HG02938 (cell line): ENCODE measurements around the gene RIN3.

Source experiments
- ATAC-seq: cut with Tn5 transposase; IDR thresholded peaks from one replicate; pipeline ENCODE4 v1.9.1; 2021; ENCODE audit warnings: mild to moderate bottlenecking, moderate library complexity; ENCODE audit not compliant: unreplicated experiment

The RIN3 gene

DNA sequence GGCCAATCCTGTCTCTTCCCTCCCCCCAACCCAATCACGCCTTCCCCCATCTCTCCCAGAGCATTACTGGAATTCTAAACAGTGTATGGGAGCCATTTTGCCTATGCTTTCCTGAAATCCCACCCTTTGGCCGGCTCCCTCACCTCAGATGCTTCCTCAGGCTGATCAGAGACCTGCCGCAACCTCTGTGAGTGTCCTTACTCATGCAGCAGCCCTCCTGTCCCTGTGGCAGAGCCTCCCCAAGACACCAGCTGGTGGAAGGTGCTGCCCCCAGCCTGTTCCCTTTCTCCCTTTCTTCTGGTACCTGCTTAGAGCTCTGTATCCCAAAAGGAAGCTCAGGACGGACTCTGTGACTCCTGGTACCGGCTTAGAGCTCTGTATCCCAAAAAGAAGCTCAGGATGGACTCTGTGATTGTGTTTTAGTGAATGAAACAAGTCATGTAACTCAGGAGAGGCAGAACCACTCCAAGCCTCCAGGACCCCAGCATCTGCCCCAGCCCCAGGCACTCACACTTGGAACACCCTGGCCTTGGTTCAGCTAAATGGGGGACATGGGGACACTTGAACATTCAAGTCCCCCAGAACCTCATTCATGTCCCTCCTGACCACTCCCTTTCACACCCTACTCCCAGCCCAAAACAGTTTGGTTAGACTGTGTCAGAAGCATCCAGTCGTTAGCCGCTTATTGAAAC, 29.3 kb upstream of the RIN3 start:
- ATAC-seq, result no peak

DNA sequence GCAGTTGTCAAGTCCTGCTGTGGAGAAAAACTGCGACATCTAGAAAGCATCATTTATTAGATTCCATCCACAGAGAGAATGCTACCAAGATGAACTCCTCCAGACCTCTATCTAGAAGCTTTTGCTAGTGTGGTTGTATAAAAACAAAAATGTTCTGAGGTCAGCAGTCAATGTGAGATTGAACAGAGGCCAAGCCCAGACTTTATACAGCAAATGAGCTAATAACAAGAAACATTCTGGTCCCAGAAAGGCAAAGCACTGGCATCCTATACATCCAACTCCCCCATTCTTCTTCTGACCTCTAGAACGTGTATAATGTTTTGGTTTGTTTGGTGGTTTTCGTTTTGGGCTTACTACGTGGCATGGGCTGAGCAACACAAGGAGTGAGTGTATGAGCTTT, 26.7 kb upstream of the RIN3 start:
- no peak for ATAC-seq

DNA sequence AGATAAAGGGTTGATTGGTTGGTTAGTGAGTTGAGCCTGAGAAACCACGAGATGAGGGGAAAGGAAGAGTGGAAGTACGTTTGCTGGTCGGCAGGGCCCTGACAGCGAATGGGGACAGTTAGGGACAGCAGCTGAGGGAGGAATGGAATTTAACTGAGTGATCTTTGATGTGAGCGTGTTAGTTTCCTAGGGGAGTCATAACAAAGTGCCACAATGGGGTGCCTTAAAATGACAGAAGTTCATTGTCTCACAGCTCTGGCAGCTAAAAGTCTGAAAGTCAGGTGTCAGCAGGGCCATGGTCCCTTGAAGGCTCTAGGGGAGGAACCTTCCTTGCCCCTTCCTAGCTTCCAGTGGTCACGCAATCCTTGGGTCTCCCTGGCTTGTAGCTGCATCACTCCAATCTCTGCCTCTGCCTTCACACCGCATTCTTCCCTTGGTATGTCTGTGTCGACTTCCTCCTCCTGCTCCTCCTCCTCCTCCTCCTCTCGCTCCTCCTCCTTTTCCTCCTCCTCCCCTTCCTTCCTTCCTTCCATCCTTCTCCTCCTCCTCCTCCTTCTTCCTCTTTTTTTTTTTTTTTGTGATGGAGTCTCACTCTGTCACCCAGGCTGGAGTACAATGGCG, 26.0 kb upstream of the RIN3 start:
- ATAC-seq, result no peak

DNA sequence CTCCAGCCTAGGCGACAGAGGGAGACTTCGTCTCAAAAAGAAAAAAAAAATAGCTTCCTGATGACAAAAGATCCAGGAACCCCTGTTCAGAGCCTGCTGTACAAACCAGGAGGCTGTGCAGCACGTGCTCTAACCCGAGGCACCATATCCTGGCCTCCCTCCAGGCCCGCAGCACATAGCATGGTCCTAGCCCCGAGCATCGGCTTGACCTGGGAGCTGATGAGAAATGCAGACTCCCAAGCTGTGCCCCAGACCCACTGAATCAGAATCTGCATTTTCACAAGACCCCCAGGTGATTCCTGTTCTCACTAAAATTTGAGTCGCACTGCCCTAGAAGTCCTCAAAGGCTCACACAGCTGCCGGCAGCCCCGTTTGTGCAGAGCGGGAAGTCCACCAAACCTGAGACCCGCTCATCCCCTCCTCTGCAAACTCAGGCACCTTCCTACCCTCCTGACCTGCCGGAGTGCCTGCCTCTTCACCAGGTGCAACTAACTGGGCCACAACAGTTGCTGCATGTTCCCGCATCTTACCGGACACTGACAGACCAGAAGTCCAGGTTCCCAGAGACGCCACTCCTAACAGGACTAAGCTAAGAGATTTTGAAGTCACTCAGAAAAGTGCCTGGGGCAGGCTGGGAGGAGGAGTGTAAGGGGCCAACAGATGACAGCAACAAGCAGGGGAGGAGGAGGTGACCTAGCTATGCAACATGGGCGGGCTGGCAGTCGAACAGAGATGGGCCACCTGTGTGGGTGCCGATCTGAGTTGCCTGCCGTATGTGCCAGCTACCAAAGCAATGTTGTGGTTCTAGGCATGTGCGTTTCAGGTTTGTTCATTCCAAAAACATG, 24.0 kb upstream of the RIN3 start:
- no peak for ATAC-seq

DNA sequence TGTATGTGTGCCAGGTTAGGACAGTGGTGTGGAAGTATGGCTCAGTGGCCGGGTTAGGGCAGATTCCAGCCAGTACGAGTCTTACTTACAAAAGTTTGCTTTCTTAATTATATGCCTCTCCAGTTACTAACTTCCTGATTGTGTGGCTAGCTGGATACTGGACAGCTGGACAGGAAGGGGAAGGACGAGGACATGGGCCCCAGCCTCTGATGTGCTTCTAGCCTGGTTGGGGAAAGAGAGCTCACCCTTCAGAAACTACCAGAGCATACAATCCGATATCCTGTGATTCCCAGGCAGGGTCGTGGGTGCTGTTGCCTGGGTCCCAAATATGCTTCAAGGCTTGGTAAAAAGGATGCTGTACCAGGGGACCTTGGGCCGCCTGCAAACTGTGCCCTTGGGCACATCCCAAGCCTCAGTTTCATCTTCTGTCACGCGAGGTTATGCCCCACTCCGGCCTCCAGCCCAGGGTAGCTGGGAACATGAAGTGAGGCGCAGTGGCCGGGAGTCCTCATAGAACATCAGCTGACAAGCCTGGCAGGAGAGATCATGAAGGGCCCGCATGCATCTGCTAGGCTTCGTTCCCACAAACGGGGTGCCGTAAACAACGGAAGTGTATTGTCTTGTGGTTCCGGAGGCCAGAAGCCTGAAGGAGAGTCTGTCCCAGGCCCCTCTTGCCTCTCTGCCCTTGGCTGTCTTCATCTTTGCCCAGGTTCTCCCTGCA, 23.2 kb upstream of the RIN3 start:
- no peak for ATAC-seq

DNA sequence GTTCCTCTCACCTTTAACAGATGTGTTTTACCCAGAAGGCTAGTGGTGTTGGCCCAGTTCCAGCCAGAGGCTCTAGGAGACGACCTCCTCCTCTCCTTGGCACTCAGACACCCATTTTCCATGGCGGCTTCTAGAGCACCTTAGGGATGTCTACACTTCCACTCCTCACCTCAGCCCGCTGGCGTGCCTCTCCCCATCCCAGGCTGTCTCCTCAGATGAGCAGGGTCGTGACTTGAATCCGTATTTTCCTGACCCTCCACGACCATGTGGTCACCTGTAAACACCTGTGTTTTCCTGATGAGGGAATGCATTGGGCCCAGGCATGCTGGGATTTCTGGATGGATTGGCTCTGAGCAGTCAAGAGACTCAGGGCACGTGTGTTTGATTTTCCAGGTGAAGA, 21.8 kb upstream of the RIN3 start:
- no peak for ATAC-seq

DNA sequence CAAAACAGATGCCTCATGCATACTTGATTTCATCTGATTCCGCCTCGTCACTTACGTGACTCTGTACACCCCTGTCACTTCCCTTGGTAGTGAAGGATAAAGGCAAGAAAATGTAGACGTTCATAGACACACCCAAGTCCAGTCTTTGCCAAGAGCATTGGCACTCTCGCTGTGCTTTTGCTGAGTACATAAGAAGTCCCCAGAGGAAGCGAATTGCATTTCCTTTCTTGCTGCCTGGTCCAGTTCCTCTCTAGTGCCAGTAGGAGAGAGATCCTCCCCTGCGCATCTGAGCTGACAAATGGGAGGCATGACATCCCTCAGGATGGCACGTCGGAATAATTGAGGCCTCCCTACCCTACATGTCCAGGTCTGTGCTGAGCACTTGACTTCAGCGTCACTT, 21.3 kb upstream of the RIN3 start:
- no peak for ATAC-seq

DNA sequence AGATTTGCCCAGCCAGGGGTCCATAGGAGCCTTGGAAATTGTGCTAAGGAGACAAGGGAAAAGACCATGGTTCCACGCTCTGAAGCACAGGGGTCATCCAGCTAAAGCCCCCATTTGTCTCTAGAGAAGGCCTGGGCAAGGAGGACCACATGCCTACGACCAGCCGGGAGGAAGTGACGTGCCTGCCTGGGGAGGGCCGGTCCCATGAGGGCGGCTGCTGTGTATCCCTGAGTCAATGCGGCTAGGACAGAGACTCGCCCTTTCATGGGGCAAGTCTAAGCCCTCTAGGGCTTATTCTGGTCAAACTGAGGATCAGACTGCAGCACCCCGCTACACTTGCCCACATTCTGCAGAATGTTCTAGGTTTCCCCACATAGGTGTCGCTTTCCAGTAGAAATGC, 20.6 kb upstream of the RIN3 start:
- no peak for ATAC-seq

DNA sequence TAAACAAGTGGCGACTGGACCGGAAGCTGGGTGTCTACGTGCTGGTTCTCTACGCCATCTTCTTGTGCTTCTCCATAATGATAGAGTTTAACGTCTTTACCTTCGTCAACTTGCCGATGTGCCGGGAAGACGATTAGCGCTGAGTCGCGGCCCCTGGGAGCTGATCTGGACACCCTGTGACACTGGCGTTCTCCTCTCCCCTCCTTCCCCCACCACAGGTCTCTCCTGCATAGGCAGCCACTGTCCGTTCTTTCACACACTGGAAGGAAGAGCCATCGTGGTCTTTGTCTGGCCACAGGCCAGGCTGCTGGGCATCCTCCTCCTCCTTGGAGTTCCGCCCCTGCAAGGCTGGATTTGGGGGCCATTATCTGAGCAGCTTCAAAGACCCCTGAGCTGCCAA, 20.1 kb upstream of the RIN3 start:
- ATAC-seq, result no peak

DNA sequence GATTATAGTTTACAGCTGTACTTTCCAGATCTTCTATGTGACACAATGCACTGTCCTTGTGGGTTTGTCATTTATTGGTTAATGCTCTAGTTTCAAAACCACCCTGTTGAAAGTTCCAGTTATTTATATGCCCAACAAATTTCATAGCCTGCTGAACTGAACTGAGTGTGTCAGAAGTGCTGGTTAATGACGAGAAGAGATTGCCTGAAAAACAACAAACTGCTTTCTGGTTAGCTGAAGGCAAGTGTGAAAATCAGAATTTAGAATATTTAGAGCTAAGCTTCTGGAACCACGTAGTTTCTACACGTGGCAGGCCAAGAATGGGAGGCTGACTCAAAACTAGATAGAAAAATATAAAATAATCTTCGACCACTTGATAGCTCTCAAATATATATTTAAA, 19.1 kb upstream of the RIN3 start:
- ATAC-seq, result no peak

DNA sequence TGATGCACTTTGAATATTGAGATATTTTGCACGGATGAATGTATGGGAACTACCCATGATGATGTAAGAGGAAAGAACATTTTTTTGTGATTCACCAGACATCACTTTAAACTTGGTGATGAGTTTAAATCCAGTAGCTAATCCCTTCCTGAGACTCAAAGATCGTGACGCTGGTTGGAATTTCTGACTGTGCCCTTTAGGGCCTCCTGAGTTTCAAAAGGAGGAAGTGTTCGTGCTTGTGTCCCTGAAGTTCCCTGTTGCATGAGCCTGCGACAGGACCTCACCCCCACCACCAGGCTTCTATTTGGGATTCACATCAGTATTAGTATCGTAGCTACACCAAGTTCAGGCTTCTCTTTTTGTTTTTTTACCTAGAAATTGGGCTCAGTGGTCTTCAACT, 18.6 kb upstream of the RIN3 start:
- ATAC-seq, result no peak

DNA sequence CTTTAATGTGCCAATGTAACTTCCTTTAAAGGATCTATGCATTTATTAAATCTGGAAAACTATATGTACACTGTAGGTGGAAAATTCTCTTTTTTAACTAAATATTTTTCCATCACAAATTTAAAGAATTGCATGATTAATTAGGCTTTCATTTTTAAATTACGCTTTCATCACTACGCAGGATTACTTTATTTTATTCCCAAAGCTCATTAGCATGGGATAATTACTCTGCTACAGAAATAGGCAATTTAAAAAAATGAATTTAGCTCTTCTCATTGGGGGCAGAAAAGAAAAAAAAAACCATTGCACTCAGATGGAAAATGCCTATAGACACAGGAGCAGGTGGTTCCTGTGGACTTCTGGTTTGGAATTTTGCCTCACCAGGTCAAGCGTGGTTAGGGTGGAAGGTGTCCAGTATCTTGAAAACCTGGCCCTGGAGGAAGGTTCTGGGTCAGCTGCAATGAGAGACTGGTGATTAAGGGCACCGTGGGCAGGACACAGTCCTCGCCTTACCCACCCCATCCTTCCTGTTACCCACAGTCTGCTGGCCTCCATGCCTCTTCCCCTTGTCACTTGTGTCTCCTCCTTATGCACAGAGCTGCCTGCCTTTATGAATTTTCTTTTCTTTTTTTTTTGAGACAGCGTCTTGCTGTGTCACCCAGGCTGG, 17.3 kb upstream of the RIN3 start:
- ATAC-seq, result no peak

DNA sequence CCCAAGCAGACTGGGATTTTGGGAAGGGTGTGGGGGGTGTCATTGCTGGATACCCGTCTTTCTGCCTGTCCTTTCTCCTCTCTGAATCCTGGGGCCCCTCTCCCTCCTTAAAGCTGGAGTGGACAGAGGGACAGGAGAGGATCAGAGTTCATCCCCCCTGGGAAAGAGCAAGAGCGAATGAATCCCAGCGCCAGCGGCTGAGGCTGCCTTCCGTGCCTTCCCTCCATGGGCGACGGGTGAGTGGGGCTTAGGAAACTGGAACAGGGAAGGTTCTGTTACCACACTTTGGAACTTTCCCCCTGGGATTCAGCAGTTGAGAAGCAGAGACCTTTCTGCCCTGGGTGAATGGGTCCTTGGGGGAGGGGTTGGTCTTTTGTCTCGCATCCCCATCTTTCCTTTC, 16.2 kb upstream of the RIN3 start:
- no peak for ATAC-seq

DNA sequence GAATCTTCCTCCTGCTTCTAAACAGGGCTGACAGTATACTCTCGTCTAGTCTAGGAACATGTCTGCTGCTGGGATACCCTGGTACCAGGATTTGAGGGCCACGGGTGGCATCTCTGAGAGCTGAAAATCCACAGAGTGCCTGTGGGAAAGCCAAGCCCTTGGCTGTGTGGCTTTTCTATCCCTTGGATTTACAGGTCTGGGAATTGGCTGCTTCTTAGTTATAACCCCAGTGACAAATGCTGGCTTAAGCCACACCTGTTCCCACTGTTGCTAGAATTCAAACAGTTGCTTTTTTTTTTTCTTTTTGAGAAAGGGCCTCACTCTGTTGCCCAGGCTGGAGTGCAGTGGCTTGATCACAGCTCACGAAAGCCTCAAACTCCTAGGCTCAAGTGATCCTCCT, 14.3 kb upstream of the RIN3 start:
- no peak for ATAC-seq

DNA sequence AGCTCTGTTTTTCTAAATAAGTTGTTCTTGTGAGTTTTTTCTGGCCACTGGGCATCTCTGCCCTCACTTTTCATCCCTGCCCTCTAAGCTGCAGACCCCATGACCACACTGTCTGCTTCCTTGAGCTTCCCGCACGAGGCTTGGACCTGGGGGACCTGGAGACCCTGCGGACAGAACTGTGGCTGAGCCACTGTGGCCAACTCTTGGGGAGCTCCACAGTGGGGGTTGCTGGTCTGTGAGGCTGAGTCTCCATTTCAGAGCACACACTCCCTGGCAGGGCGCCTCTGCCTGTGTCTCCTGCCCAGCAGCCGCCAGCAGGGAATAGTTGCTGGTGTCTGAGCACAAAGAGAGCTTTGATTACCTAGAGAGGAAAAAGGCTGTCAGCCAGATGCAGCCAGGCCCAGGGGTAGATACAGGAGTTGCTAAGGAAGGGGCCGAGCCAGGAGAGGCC, 13.1 kb upstream of the RIN3 start:
- ATAC-seq, result no peak

DNA sequence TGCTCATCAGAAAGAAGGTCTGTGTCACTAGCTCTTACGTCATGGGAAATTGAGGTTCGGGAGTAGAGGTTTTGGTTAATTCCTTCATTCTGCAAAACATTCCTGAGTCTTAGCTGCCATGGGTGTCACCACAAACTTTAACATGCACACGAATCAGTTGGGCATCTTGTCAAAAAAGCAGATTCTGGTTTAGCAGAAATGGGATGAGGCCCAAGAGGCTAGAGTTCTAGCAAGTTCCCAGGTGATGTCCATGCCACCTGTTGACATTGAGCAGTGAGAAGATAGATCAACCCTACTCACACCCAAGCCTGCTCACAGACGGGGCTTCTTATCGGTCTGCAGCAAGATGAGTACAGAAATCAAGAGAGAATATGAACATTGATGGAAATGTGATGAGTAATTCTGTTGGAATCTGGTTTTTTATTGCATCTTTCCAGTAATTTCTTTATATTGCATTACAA, 11.7 kb upstream of the RIN3 start:
- ATAC-seq, result no peak

DNA sequence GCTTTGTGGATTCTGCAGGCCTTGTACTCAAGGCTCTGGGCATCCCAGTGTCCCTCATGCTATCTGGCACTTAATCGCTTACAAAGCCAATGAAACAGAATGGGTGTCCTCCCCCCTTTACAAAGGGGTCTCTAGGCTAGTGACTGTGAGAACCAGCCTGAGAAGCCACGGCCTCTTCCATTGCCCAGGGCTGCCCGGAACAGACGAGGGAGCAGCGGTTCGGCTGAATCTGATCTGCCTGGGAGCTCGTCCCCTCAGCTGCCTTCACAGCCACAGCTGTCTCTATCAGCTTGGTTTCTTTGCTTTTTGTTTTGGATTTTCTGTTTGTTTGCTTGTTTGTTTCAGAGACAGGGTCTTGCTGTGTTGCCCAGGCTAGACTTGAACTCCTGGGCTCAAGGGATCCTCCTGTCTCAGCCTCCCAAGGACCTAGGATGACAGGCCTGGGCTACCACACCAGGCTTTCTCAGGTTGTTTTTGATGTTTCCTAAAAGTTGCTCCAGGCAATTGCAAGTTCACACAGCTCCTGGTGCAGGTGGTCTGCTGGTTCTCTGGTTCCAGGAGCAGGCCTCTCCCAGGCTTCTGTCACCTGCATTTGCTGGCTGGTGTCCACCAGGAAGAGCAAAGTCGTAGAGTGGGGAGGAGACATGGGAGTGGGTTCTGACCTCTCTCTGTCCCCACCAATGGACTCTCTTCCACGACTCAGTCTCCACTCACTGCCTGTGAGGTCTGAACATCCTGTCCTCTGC, 10.9 kb upstream of the RIN3 start:
- ATAC-seq, result no peak

DNA sequence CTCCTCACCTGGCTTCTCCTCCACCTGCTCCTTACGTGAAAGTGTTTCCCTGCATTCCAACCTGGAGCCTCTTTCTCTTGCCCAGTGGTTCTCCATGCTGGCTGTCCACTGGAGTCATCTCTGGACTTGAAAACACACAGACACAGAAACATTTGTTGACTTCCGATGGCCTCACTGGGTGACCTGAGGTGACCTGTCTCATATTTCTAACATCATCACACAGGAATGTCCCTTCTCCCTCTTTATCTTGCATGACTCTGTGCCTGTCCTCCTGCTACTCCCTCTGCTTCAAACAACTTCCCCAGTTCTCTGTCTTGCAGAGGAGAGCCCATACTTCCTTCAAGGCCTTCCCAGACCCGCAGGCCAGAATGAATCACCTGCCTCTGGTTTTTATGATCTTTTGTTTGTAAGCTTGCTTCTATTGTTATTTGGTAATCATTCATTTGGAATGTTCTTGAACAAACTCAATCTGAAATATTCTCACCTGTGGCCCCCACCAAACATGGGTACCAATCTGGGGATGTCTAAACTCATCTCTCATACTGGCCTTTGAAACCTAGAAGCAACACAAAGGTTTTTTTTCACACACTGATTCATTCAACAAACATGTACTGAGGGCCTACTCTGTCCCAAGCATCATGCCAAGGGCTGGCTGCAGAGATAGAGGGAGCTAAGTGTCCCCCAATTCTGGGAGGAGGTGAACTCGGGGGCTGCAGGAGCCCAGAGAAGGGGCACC, 9.7 kb upstream of the RIN3 start:
- ATAC-seq, result no peak

DNA sequence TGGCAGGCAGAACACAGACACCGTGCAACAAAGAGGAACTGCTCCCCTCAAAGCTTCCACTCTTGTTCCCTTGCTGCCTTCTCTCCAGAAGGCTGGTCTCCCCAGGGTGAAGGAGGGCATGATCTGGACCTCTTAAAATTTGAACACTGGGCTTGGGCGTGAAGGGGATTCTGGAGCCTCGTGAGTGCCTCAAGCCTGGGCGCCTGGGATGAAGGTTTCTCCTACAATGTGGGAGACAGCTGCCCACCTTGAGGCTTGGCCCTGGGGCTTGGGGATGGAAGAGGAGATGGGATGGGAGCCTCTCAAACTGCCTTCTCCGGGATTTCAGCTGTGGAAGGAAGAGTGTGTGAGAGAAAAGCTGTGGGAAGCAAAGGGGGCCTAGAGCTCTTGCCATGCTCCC, 7.8 kb upstream of the RIN3 start:
- ATAC-seq, result no peak
